Astrocyte of the spinal cord (primary cell): ENCODE data around the gene POLR3B.

Source experiments
- DNase-seq: peaks from one replicate; pipeline ENCODE4 v3.0.0; 2011; ENCODE audit warnings: low read depth, low spot score
- H3K4me3 ChIP-seq: 2 replicates; pipeline ENCODE4 v1.5.1; 2011; ENCODE audit warnings: low read depth, mild to moderate bottlenecking, low read length, moderate library complexity
- CTCF ChIP-seq: IDR thresholded peaks from 2 replicates; pipeline ENCODE4 v1.5.1; 2012; ENCODE audit warnings: low read depth, mild to moderate bottlenecking, low read length, inconsistent platforms
- in situ Hi-C: cut with HindIII; loops from 2 replicates; pipeline ENCODE4 v1.10.0; 2017; ENCODE audit warnings: low sequenced_read_pairs

Gene POLR3B

GRCh38 chr12:106445959-106446358 lies 88.4 kb downstream of the POLR3B start:
- no peak for TF ChIP-seq CTCF
- no peak for DNase-seq
- H3K4me3 ChIP-seq = no peak overlapping the region
- in situ Hi-C loops = no loop called here

- DNase-seq = peak; percentile 14
- in situ Hi-C loops = no loop called here
- no peak overlapping the region for H3K4me3 ChIP-seq
- no peak for TF ChIP-seq CTCF
Measured at GRCh38 chr12:106446419-106447092, 89.0 kb downstream of the POLR3B start.

GRCh38 chr12:106452309-106452708 lies 94.8 kb downstream of the POLR3B start:
- in situ Hi-C loops = no loop called here
- no peak overlapping the region for H3K4me3 ChIP-seq
- TF ChIP-seq CTCF = no peak
- no peak for DNase-seq

GRCh38 chr12:106455111-106455510 lies 97.6 kb downstream of the POLR3B start:
- DNase-seq = no peak
- in situ Hi-C loops = no loop called here
- TF ChIP-seq CTCF = no peak
- H3K4me3 ChIP-seq = no peak overlapping the region

GRCh38 chr12:106459124-106459523 lies 101.6 kb downstream of the POLR3B start:
- no peak for DNase-seq
- TF ChIP-seq CTCF = no peak
- H3K4me3 ChIP-seq = no peak overlapping the region
- in situ Hi-C loops = no loop called here

GRCh38 chr12:106459534-106459933 lies 102.0 kb downstream of the POLR3B start:
- in situ Hi-C loops = no loop called here
- no peak overlapping the region for H3K4me3 ChIP-seq
- DNase-seq = no peak
- no peak for TF ChIP-seq CTCF
